K562 (cell line): ENCODE results near the gene IQCK.

Source experiments
- CTCF ChIP-seq, 3 experiments: IDR thresholded peaks in 2 of 3; conservative IDR thresholded peaks in 1 of 3; 2 replicates each; pipeline ENCODE4 v1.5.1; 2011 to 2012; ENCODE audit warnings: low read length in 3 of 3, mild to moderate bottlenecking in 3 of 3, control low read depth in 2 of 3, improper control_type of control experiment in 1 of 3, inconsistent platforms in 1 of 3, low read depth in 1 of 3, mixed read lengths in 1 of 3, moderate library complexity in 1 of 3; ENCODE audit not compliant: insufficient read depth in 2 of 3
- KDM5B ChIP-seq: fragments of 200-600 bp; sonication (generic); IDR thresholded peaks from 2 replicates; pipeline ENCODE4 v1.6.1; 2012; ENCODE audit warnings: low read depth, mild to moderate bottlenecking, moderate library complexity, low read length, control low read depth, inconsistent platforms; ENCODE audit not compliant: insufficient replicate concordance
- MCM2 ChIP-seq: fragments of 450-650 bp; IDR thresholded peaks from 2 replicates; pipeline ENCODE4 v1.6.1; 2017; ENCODE audit warnings: low read depth, mild to moderate bottlenecking
- NR2F6 ChIP-seq: fragments of 450-650 bp; formaldehyde crosslinking; IDR thresholded peaks from 2 replicates; pipeline ENCODE4 v1.4.0; 2020; ENCODE audit warnings: mild to moderate bottlenecking
- POLR2A ChIP-seq: fragments of 450-650 bp; conservative IDR thresholded peaks from 2 replicates; pipeline ENCODE4 v1.6.1; 2016
- SMAD1 ChIP-seq: fragments of 150-350 bp; IDR thresholded peaks from 2 replicates; pipeline ENCODE4 v1.6.1; 2014; ENCODE audit warnings: low read length, low read depth; ENCODE audit not compliant: partially characterized antibody
- SMC3 ChIP-seq: conservative IDR thresholded peaks from 2 replicates; pipeline ENCODE4 v1.6.1; 2011; ENCODE audit warnings: low read depth, low read length, improper control_type of control experiment; ENCODE audit not compliant: insufficient read depth
- ZNF24 ChIP-seq: fragments of 450-650 bp; IDR thresholded peaks from 2 replicates; pipeline ENCODE4 v1.6.1; 2016
- ZZZ3 ChIP-seq: fragments of 450-650 bp; IDR thresholded peaks from 2 replicates; pipeline ENCODE4 v1.6.1; 2016; ENCODE audit warnings: antibody characterized with exemption, mild to moderate bottlenecking, moderate library complexity

DNA sequence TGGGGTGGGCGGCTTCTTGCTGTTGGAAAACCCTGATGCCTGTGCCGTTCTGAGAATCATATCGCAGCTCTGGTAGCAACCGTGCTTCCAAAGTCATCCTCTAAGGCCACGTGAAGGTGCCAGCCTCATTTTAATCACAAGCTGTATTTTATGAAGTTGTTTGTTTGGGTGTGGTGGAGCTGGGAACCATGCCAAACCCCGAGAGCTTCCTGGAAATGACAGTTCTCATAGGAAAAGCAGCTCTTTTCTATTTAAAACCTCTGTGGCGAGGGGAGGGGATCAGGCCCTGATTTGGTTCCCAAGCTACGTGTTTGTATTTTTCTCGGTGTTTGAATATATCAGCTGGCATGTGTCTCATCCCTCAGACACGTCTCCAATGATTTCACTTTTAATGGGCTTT, 21.7 kb upstream of the IQCK start:
- TF ChIP-seq MCM2 (no peak), NR2F6 (CRISPR knock-in tag) (no peak), ZZZ3 (no peak), CTCF (IDR thresholded peaks at IDR 0.05 in 2 of 3, conservative IDR thresholded peaks at IDR 0.05 in 1 of 3; ENCODE audit: insufficient read depth in 2 of 3, low read depth in 1 of 3, low read length in 3 of 3) (no peak), SMC3 (no peak), ZNF24 (no peak), SMAD1 (no peak), KDM5B (no peak), POLR2A (no peak)
